WTC11 (cell line): ENCODE results near the gene NCKAP5. TPM values are rescaled to one million over a fixed set of nuclear protein-coding genes. Genes with fewer than 3 reads are reported as not detected.

Experiments used
- ATAC-seq: fragments of 200-7000 bp; cut with Tn5 transposase; 2 replicates; pipeline ENCODE4 v1.10.0; 2021; ENCODE audit warnings: mild to moderate bottlenecking, moderate library complexity
- CTCF ChIA-PET: fragments of 300-600 bp; sonication (Branson Sonifier 250); formaldehyde crosslinking; loops from one replicate; lab custom pipeline; 2021; ENCODE audit warnings: antibody characterized with exemption; lab: Charles Lee
- POLR2A ChIA-PET: fragments of 350-600 bp; sonication (Branson Sonifier 250); formaldehyde crosslinking; loops from one replicate; lab custom pipeline; 2021; ENCODE audit warnings: antibody characterized with exemption; lab: Charles Lee
- DNase-seq: peaks from one replicate; pipeline ENCODE4 v3.0.0; 2021; ENCODE audit warnings: low spot score
- H3K27ac Mint-ChIP-seq: 2 replicates; pipeline ENCODE4 v1.8.0; 2021; ENCODE audit warnings: mixed read lengths
- H3K27me3 Mint-ChIP-seq: 2 replicates; pipeline ENCODE4 v1.8.0; 2021; ENCODE audit warnings: low read depth, mild to moderate bottlenecking, moderate library complexity, mixed read lengths
- H3K36me3 Mint-ChIP-seq: 2 replicates; pipeline ENCODE4 v1.8.0; 2021; ENCODE audit warnings: mixed read lengths
- H3K4me1 Mint-ChIP-seq: 2 replicates; pipeline ENCODE4 v1.8.0; 2022; ENCODE audit warnings: mixed read lengths
- H3K4me3 Mint-ChIP-seq: 2 replicates; pipeline ENCODE4 v1.8.0; 2021; ENCODE audit warnings: mild to moderate bottlenecking, moderate library complexity, mixed read lengths
- H3K9me3 Mint-ChIP-seq: 2 replicates; pipeline ENCODE4 v1.8.0; 2021; ENCODE audit warnings: mixed read lengths
- ATF2 ChIP-seq: sonication (generic); formaldehyde crosslinking; IDR thresholded peaks from 2 replicates; pipeline ENCODE4 v1.8.1; 2022; ENCODE audit warnings: low read depth, missing genetic modification reagents, borderline replicate concordance
- EMX1 ChIP-seq: fragments of 250-450 bp; sonication (Bioruptor Pico); IDR thresholded peaks from 2 replicates; pipeline ENCODE4 v1.8.0; 2021; ENCODE audit warnings: mild to moderate bottlenecking
- GRHL2 ChIP-seq: fragments of 250-450 bp; sonication (Bioruptor Pico); IDR thresholded peaks from 2 replicates; pipeline ENCODE4 v1.8.0; 2022; ENCODE audit warnings: mild to moderate bottlenecking, moderate library complexity; ENCODE audit not compliant: insufficient replicate concordance, severe bottlenecking
- JUN ChIP-seq: sonication (generic); formaldehyde crosslinking; IDR thresholded peaks from 2 replicates; pipeline ENCODE4 v1.8.0; 2023; ENCODE audit warnings: mild to moderate bottlenecking, missing genetic modification reagents
- MYBL2 ChIP-seq: sonication (generic); formaldehyde crosslinking; IDR thresholded peaks from 2 replicates; pipeline ENCODE4 v1.8.1; 2023; ENCODE audit warnings: mild to moderate bottlenecking, moderate library complexity, missing genetic modification reagents
- NFATC4 ChIP-seq: fragments of 250-450 bp; sonication (Bioruptor Pico); IDR thresholded peaks from 2 replicates; pipeline ENCODE4 v1.9.0; 2021; ENCODE audit warnings: mild to moderate bottlenecking
- NR3C1 ChIP-seq: sonication (generic); formaldehyde crosslinking; conservative IDR thresholded peaks from 2 replicates; pipeline ENCODE4 v1.8.1; 2023; ENCODE audit warnings: low read depth, mild to moderate bottlenecking, missing genetic modification reagents
- TEAD4 ChIP-seq: sonication (generic); formaldehyde crosslinking; IDR thresholded peaks from 2 replicates; pipeline ENCODE4 v1.8.0; 2022; ENCODE audit warnings: mild to moderate bottlenecking, missing genetic modification reagents
- USF2 ChIP-seq: sonication (generic); formaldehyde crosslinking; IDR thresholded peaks from 2 replicates; pipeline ENCODE4 v1.8.1; 2023; ENCODE audit warnings: mild to moderate bottlenecking, missing genetic modification reagents, moderate library complexity
- ZBTB21 ChIP-seq: sonication (generic); formaldehyde crosslinking; IDR thresholded peaks from 2 replicates; pipeline ENCODE4 v1.8.1; 2023; ENCODE audit warnings: mild to moderate bottlenecking, missing genetic modification reagents, borderline replicate concordance
- ZNF121 ChIP-seq: sonication (generic); formaldehyde crosslinking; IDR thresholded peaks from 2 replicates; pipeline ENCODE4 v1.8.0; 2023; ENCODE audit warnings: missing genetic modification reagents
- ZNF219 ChIP-seq: sonication (generic); formaldehyde crosslinking; IDR thresholded peaks from 2 replicates; pipeline ENCODE4 v1.8.0; 2023; ENCODE audit warnings: missing genetic modification reagents, mild to moderate bottlenecking, borderline replicate concordance
- ZNF263 ChIP-seq: sonication (generic); formaldehyde crosslinking; IDR thresholded peaks from 2 replicates; pipeline ENCODE4 v1.8.1; 2022; ENCODE audit warnings: low read depth, mild to moderate bottlenecking, moderate library complexity, missing genetic modification reagents
- ZNF423 ChIP-seq: fragments of 250-450 bp; sonication (Bioruptor Pico); IDR thresholded peaks from 2 replicates; pipeline ENCODE4 v2.1.2; 2022; ENCODE audit warnings: mild to moderate bottlenecking, moderate library complexity
- ZNF671 ChIP-seq: fragments of 250-450 bp; sonication (Bioruptor Pico); IDR thresholded peaks from 2 replicates; pipeline ENCODE4 v1.8.0; 2021; ENCODE audit warnings: mild to moderate bottlenecking
- total RNA-seq: library from RNA; stranded (reverse); gene quantifications from 3 replicates; pipeline ENCODE4 v1.2.3, GENCODE V29; 2021
- TF ChIP-seq, protein P1 (sequence below): sonication (generic); formaldehyde crosslinking; IDR thresholded peaks from 2 replicates; pipeline ENCODE4 v1.8.1; 2023; ENCODE audit warnings: mild to moderate bottlenecking, moderate library complexity, missing genetic modification reagents
- TF ChIP-seq, protein P2 (sequence below): sonication (generic); formaldehyde crosslinking; IDR thresholded peaks from 2 replicates; pipeline ENCODE4 v1.8.1; 2023; ENCODE audit warnings: mild to moderate bottlenecking, missing genetic modification reagents, moderate library complexity
- TF ChIP-seq, protein P3 (sequence below): fragments of 250-450 bp; sonication (Bioruptor Pico); IDR thresholded peaks from 2 replicates; pipeline ENCODE4 v1.9.0; 2021; ENCODE audit warnings: moderate library complexity, mild to moderate bottlenecking, inconsistent platforms, borderline replicate concordance
- TF ChIP-seq, protein P4 (sequence below): sonication (generic); formaldehyde crosslinking; IDR thresholded peaks from 2 replicates; pipeline ENCODE4 v1.8.0; 2022; ENCODE audit warnings: missing genetic modification reagents
- TF ChIP-seq, protein P5 (sequence below): sonication (generic); formaldehyde crosslinking; IDR thresholded peaks from 2 replicates; pipeline ENCODE4 v1.8.0; 2022; ENCODE audit warnings: mild to moderate bottlenecking, missing genetic modification reagents

NCKAP5 gene
- total RNA-seq, 1 experiment from 2014 or later = 0.55 TPM

DNA sequence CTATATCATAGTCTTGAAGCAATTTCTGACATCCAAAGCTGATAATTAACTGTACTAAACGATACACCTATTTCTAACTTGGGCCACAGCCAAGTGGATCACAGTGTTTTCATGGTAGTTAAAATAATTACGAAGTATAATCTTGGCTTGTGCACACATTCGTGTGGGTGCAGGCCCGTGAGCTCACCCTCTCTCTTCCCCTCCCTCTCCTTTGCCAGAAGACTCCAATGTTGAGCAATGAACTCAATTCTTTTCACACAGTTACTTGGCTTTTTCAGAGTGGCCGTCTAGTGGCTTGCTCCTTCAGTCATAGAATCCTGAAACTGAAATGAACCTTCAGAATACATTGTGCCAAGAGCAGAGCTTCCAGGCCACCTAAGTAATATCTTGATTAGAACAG is 178.7 kb downstream of the NCKAP5 start:
- no peak for ATAC-seq
- POLR2A ChIA-PET = no interaction called here
- Mint-ChIP-seq H3K4me1 (peaks cover 6% of the 10 kb centered on the region; the same call in 1 of the 2 replicates), H3K27me3 (peaks cover 8% of the 10 kb centered on the region), H3K27ac (no peak overlapping the region), H3K4me3 (no peak overlapping the region), H3K36me3 (peaks cover 38% of the 10 kb centered on the region), H3K9me3 (peaks cover 57% of the 10 kb centered on the region)
- TF ChIP-seq NFATC4 (CRISPR knock-in tag) = no peak
- no peak for TF ChIP-seq ZNF121
- TF ChIP-seq USF2 (CRISPR knock-in tag) = no peak
- TF ChIP-seq GRHL2 (CRISPR knock-in tag) = no peak
- TF ChIP-seq, protein P1, sequence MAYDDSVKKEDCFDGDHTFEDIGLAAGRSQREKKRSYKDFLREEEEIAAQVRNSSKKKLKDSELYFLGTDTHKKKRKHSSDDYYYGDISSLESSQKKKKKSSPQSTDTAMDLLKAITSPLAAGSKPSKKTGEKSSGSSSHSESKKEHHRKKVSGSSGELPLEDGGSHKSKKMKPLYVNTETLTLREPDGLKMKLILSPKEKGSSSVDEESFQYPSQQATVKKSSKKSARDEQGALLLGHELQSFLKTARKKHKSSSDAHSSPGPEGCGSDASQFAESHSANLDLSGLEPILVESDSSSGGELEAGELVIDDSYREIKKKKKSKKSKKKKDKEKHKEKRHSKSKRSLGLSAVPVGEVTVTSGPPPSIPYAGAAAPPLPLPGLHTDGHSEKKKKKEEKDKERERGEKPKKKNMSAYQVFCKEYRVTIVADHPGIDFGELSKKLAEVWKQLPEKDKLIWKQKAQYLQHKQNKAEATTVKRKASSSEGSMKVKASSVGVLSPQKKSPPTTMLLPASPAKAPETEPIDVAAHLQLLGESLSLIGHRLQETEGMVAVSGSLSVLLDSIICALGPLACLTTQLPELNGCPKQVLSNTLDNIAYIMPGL (CRISPR knock-in tag) = no peak
- no peak for TF ChIP-seq ZNF423
- DNase-seq = no peak
- CTCF ChIA-PET = no interaction called here

DNA sequence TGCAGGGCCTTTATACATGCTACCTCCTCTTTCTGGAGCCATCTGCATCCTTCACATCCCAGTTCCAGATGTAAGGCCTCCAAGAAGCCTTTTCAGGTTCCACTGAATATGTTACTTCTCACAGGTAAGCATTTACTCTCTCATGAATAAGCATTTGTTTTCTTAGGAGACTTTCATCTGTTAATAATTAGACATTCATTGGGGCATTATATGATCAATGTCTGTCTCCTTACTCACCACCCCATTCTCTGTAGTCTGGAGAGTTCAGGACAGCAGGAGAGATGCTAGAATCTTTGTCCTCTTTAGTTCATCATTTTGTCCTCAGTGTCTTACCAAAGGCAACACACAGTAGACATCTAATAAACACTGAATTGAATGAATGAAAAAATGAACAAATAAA is 185.7 kb downstream of the NCKAP5 start:
- Mint-ChIP-seq H3K9me3 (peaks cover 22% of the 10 kb centered on the region), H3K36me3 (peaks cover 13% of the 10 kb centered on the region), H3K27me3 (peaks cover 3% of the 10 kb centered on the region), H3K27ac (no peak overlapping the region), H3K4me1 (peaks cover 11% of the 10 kb centered on the region), H3K4me3 (no peak overlapping the region)
- ATAC-seq = no peak
- TF ChIP-seq ZNF121 = no peak
- TF ChIP-seq TEAD4 = no peak
- TF ChIP-seq, protein P2, sequence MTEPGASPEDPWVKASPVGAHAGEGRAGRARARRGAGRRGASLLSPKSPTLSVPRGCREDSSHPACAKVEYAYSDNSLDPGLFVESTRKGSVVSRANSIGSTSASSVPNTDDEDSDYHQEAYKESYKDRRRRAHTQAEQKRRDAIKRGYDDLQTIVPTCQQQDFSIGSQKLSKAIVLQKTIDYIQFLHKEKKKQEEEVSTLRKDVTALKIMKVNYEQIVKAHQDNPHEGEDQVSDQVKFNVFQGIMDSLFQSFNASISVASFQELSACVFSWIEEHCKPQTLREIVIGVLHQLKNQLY = no peak
- no peak for TF ChIP-seq EMX1 (CRISPR knock-in tag)
- no peak for TF ChIP-seq JUN
- no peak for TF ChIP-seq ATF2 (CRISPR knock-in tag)
- TF ChIP-seq, protein P3, sequence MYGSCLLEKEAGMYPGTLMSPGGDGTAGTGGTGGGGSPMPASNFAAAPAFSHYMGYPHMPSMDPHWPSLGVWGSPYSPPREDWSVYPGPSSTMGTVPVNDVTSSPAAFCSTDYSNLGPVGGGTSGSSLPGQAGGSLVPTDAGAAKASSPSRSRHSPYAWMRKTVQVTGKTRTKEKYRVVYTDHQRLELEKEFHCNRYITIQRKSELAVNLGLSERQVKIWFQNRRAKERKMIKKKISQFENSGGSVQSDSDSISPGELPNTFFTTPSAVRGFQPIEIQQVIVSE (CRISPR knock-in tag) = no peak
- TF ChIP-seq ZNF263 (CRISPR knock-in tag) = no peak
- DNase-seq = no peak
- ChIA-PET POLR2A (no interaction called here), CTCF (no interaction called here)

GRCh38 chr2:133380991-133381390 is 187.3 kb downstream of the NCKAP5 start:
- no peak for DNase-seq
- TF ChIP-seq ZBTB21 (no peak), ZNF219 (CRISPR knock-in tag) (no peak), ZNF671 (no peak), MYBL2 (CRISPR knock-in tag) (no peak), NR3C1 (CRISPR knock-in tag) (no peak), USF2 (CRISPR knock-in tag) (no peak)
- TF ChIP-seq, protein P4, sequence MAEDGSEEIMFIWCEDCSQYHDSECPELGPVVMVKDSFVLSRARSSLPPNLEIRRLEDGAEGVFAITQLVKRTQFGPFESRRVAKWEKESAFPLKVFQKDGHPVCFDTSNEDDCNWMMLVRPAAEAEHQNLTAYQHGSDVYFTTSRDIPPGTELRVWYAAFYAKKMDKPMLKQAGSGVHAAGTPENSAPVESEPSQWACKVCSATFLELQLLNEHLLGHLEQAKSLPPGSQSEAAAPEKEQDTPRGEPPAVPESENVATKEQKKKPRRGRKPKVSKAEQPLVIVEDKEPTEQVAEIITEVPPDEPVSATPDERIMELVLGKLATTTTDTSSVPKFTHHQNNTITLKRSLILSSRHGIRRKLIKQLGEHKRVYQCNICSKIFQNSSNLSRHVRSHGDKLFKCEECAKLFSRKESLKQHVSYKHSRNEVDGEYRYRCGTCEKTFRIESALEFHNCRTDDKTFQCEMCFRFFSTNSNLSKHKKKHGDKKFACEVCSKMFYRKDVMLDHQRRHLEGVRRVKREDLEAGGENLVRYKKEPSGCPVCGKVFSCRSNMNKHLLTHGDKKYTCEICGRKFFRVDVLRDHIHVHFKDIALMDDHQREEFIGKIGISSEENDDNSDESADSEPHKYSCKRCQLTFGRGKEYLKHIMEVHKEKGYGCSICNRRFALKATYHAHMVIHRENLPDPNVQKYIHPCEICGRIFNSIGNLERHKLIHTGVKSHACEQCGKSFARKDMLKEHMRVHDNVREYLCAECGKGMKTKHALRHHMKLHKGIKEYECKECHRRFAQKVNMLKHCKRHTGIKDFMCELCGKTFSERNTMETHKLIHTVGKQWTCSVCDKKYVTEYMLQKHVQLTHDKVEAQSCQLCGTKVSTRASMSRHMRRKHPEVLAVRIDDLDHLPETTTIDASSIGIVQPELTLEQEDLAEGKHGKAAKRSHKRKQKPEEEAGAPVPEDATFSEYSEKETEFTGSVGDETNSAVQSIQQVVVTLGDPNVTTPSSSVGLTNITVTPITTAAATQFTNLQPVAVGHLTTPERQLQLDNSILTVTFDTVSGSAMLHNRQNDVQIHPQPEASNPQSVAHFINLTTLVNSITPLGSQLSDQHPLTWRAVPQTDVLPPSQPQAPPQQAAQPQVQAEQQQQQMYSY (CRISPR knock-in tag) = no peak
- TF ChIP-seq, protein P2 = no peak
- TF ChIP-seq, protein P5, sequence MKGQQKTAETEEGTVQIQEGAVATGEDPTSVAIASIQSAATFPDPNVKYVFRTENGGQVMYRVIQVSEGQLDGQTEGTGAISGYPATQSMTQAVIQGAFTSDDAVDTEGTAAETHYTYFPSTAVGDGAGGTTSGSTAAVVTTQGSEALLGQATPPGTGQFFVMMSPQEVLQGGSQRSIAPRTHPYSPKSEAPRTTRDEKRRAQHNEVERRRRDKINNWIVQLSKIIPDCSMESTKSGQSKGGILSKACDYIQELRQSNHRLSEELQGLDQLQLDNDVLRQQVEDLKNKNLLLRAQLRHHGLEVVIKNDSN (CRISPR knock-in tag) = no peak

More at GRCh38 chr2:133380991-133381390, 187.3 kb downstream of the NCKAP5 start:
- Mint-ChIP-seq H3K27ac (no peak overlapping the region), H3K27me3 (no peaks in the 10 kb centered on the region), H3K36me3 (0 out of 2 replicates have a peak, but pooled peaks cover 1% of the 10 kb centered on the region), H3K4me1 (peaks cover 17% of the 10 kb centered on the region), H3K9me3 (peaks cover 13% of the 10 kb centered on the region), H3K4me3 (no peak overlapping the region)
- ATAC-seq = no peak
- POLR2A ChIA-PET = no interaction called here
- CTCF ChIA-PET = interaction anchor here (1.0 kb wide), 1 partner anchor 31 kb away, joined by 3 read pairs; no protein-coding TSS in a partner anchor
